Stomach (tissue), 9 donors: Measurements from ENCODE around the gene FBXO8. TPM values are rescaled to one million over a fixed set of nuclear protein-coding genes. Genes with fewer than 3 reads are reported as not detected.
"Not testable (repeated sequence)": the region's sequence is repeated elsewhere in the genome, so short reads cannot be mapped to it uniquely, and the experiment has no call there.

Source experiments
- DNase-seq, 2 donors: peaks; one replicate each; pipeline versions ENCODE4 v3.0.0 to v3.0.0-alpha.2; 2013 to 2019
- H3K27ac ChIP-seq, 5 donors: fragments of 200-600 bp in 4 of 5; sonication (generic) in 4 of 5; one replicate each; pipeline ENCODE4 v1.5.1; 2013 to 2019; ENCODE audit warnings: mild to moderate bottlenecking in 1 of 5, moderate library complexity in 1 of 5
- H3K27me3 ChIP-seq, 3 donors: fragments of 200-600 bp; sonication (generic); one replicate each; pipeline ENCODE4 v1.5.1; 2017 to 2019; ENCODE audit warnings: mixed run types in 1 of 3
- H3K36me3 ChIP-seq, 4 donors: fragments of 200-600 bp; sonication (generic); 1 replicate in 3 of 4; 2 replicates in 1 of 4; pipeline ENCODE4 v1.5.1; 2016 to 2019
- H3K4me1 ChIP-seq, 4 donors: fragments of 200-600 bp; sonication (generic); one replicate each; pipeline ENCODE4 v1.5.1; 2016 to 2019
- H3K4me3 ChIP-seq, 4 donors: fragments of 200-600 bp; sonication (generic) in 3 of 4; one replicate each; pipeline ENCODE4 v1.5.1; 2016 to 2019; ENCODE audit warnings: mild to moderate bottlenecking in 1 of 4
- H3K9me3 ChIP-seq, 4 donors: fragments of 200-600 bp; sonication (generic); one replicate each; pipeline ENCODE4 v1.5.1; 2016 to 2019
- EP300 ChIP-seq: sonication (generic); formaldehyde crosslinking; IDR thresholded peaks from one replicate; pipeline ENCODE4 v1.6.1; 2017; ENCODE audit warnings: antibody characterized with exemption
- POLR2A ChIP-seq, 4 donors: fragments of 450-650 bp; IDR thresholded peaks; one replicate each; pipeline ENCODE4 v1.6.1; 2016; ENCODE audit warnings: antibody characterized with exemption in 4 of 4, control low read depth in 2 of 4, mild to moderate bottlenecking in 1 of 4, moderate library complexity in 1 of 4
- POLR2AphosphoS5 ChIP-seq, 3 donors: sonication (generic); formaldehyde crosslinking; IDR thresholded peaks; one replicate each; pipeline ENCODE4 v1.6.1; 2016; ENCODE audit warnings: antibody characterized with exemption in 3 of 3
- WGBS, 5 donors: extraction: QIAGEN DNeasy Blood & Tissue Kit in 3 of 5; methylation state at CpG; one replicate each; pipeline versions ENCODE4 v1.1.5 to v1.1.7; 2013 to 2018; 5-methylcytosine and 5-hydroxymethylcytosine counted together
- intact Hi-C: fragments of 100-400 bp; cut with DNase I; formaldehyde crosslinking; loops from one replicate; pipeline ENCODE4 v1.15.1; 2023; ENCODE audit warnings: low total_unique reads
- polyA plus RNA-seq, 3 donors: library from polyadenylated mRNA; stranded (reverse); fragments of 200-250 nt; gene quantifications; one replicate each; pipeline ENCODE4 v1.2.3, GENCODE V29; 2013
- total RNA-seq, 5 donors: library from RNA; depleted of rRNA; stranded (reverse); fragments of >200 nt; gene quantifications; one replicate each; pipeline versions ENCODE4 v1.1.0 to v1.2.3, GENCODE V29; 2014 to 2016
- TF ChIP-seq, protein P1 (sequence below), 7 experiments: fragments of 450-650 bp in 4 of 7; fragments of 200-600 bp in 3 of 7; sonication (generic) in 3 of 7; IDR thresholded peaks; one replicate each; pipeline ENCODE4 v1.5.1; 2016 to 2019; ENCODE audit warnings: antibody characterized with exemption in 7 of 7, control low read depth in 2 of 7, mild to moderate bottlenecking in 1 of 7
- donor health status: healthy with polysubstance abuse.
- donor health status: Bipolar disorder and iron deficiency.
- donor health status: healthy.

FBXO8 gene
- total and polyA plus RNA-seq, 8 donors = 13.3 to 104 (median 23.3) TPM

GRCh38 chr4:174262624-174263444 lies 20.6 kb downstream of the FBXO8 start:
- H3K27me3 ChIP-seq = no peaks in the 10 kb centered on the region
- peaks cover 0 to 12% (median 6%) of the 10 kb centered on the region in 4 donors for H3K36me3 ChIP-seq
- WGBS, 5 donors = 83 to 86% (median 84%) methylated on average over 6 of the region's 6 CpGs
- H3K4me3 ChIP-seq = no peak overlapping the region
- intact Hi-C loops = no loop called here
- no peaks in the 10 kb centered on the region for H3K9me3 ChIP-seq
- peaks cover 0 to 58% (median 21%) of the 10 kb centered on the region in 4 donors for H3K4me1 ChIP-seq
- peak overlapping the region in 1 of 5 donors; percentile 9 for H3K27ac ChIP-seq
- no peak for DNase-seq
- TF ChIP-seq POLR2AphosphoS5 (IDR thresholded peaks at IDR 0.05) = no peak
- TF ChIP-seq, protein P1, sequence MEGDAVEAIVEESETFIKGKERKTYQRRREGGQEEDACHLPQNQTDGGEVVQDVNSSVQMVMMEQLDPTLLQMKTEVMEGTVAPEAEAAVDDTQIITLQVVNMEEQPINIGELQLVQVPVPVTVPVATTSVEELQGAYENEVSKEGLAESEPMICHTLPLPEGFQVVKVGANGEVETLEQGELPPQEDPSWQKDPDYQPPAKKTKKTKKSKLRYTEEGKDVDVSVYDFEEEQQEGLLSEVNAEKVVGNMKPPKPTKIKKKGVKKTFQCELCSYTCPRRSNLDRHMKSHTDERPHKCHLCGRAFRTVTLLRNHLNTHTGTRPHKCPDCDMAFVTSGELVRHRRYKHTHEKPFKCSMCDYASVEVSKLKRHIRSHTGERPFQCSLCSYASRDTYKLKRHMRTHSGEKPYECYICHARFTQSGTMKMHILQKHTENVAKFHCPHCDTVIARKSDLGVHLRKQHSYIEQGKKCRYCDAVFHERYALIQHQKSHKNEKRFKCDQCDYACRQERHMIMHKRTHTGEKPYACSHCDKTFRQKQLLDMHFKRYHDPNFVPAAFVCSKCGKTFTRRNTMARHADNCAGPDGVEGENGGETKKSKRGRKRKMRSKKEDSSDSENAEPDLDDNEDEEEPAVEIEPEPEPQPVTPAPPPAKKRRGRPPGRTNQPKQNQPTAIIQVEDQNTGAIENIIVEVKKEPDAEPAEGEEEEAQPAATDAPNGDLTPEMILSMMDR (IDR thresholded peaks at IDR 0.05) = no peak

GRCh38 chr4:174261432-174261831 lies 22.0 kb downstream of the FBXO8 start:
- H3K4me1 ChIP-seq = peaks cover 0 to 63% (median 23%) of the 10 kb centered on the region in 4 donors
- H3K9me3 ChIP-seq, DNase-seq, intact Hi-C loops, H3K4me3 ChIP-seq, H3K27ac ChIP-seq, H3K27me3 ChIP-seq: not testable (repeated sequence)
- WGBS, 5 donors = 51 to 60% (median 52%) methylated on average over 1 of the region's 1 CpG
- peaks cover 0 to 20% (median 15%) of the 10 kb centered on the region in 4 donors for H3K36me3 ChIP-seq

DNA sequence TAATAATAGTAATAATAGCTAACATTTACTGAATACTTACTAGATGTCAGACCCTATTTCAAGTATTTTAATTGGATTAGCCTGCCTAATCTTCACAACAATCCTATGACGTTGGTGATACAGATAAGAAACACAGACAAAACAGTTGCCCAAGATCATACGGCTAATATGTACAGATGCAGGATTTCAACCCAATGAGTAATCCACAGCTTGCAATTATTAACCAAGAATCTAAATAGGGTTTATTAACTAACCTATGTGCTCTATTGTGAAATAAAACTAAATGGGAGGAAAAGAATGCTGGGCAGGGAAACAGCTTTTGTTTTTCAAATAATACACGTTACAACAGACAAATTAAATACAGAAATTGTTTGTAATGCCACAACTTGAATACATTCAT lies 23.4 kb downstream of the FBXO8 start:
- DNase-seq = peak in 1 of 2 donors; percentile 50
- Histone ChIP-seq H3K27me3 (no peaks in the 10 kb centered on the region), H3K4me3 (no peak overlapping the region), H3K27ac (peak overlapping the region in 1 of 5 donors; percentile 28), H3K4me1 (peaks cover 0 to 60% (median 29%) of the 10 kb centered on the region in 4 donors), H3K36me3 (peaks cover 0 to 20% (median 16%) of the 10 kb centered on the region in 4 donors), H3K9me3 (no peaks in the 10 kb centered on the region)
- WGBS, 5 donors = 17 to 32% (median 27%) methylated on average over 3 of the region's 3 CpGs
- TF ChIP-seq, protein P1 (IDR thresholded peaks at IDR 0.05) = no peak
- peak in 1 of 3 donors; percentile 40 for TF ChIP-seq POLR2AphosphoS5 (IDR thresholded peaks at IDR 0.05)
- intact Hi-C loops = no loop called here

DNA sequence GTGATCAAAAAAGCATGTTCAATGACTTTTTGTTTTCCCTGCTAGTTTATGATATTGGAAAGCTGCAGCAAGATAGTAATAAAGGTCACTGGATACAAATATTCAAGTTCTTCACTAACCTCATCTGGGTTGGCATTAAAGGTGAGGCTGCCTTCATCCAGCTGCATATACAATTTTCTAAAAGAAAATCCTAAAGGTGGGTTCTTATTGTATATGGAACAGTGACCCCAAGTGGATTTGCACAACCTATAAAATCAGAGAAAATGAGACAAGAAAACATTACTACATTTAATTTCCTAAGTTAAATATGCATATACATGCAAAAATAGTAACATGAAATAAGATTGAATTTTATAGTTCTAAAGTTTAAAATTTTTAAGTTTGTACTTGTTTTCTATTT lies 23.9 kb downstream of the FBXO8 start:
- peaks cover 0 to 55% (median 29%) of the 10 kb centered on the region in 4 donors for H3K4me1 ChIP-seq
- TF ChIP-seq POLR2AphosphoS5 (IDR thresholded peaks at IDR 0.05) (no peak), EP300 (no peak), POLR2A (IDR thresholded peaks at IDR 0.05) (no peak)
- TF ChIP-seq, protein P1 (IDR thresholded peaks at IDR 0.05) = no peak
- DNase-seq = no peak

GRCh38 chr4:174256277-174256713 lies 27.2 kb downstream of the FBXO8 start:
- Histone ChIP-seq H3K9me3 (no peaks in the 10 kb centered on the region), H3K4me3 (no peak overlapping the region), H3K27me3 (no peaks in the 10 kb centered on the region), H3K36me3 (peaks cover 0 to 15% (median 13%) of the 10 kb centered on the region in 4 donors), H3K27ac (no peak overlapping the region), H3K4me1 (peaks cover 0 to 36% (median 22%) of the 10 kb centered on the region in 4 donors)
- intact Hi-C loops = no loop called here
- WGBS, 5 donors = 76 to 91% (median 87%) methylated on average over 1 of the region's 1 CpG
- peak in 1 of 2 donors; percentile 24 for DNase-seq
- TF ChIP-seq, protein P1 (IDR thresholded peaks at IDR 0.05) = no peak
- no peak for TF ChIP-seq POLR2A (IDR thresholded peaks at IDR 0.05)
- no peak for TF ChIP-seq POLR2AphosphoS5 (IDR thresholded peaks at IDR 0.05)
- TF ChIP-seq EP300 = no peak

More for the DNA sequence above, 23.9 kb downstream of the FBXO8 start:
- H3K27me3 ChIP-seq = no peaks in the 10 kb centered on the region
- peaks cover 0 to 20% (median 16%) of the 10 kb centered on the region in 4 donors for H3K36me3 ChIP-seq
- H3K4me3 ChIP-seq = no peak overlapping the region
- no peaks in the 10 kb centered on the region for H3K9me3 ChIP-seq
- no peak overlapping the region for H3K27ac ChIP-seq
- intact Hi-C loops = no loop called here
